GM12874 (cell line): ENCODE data around the gene ENOX1.

ENCODE experiments used
- CTCF ChIP-seq: IDR thresholded peaks from 2 replicates; pipeline ENCODE4 v1.5.1; 2011; ENCODE audit warnings: low read depth, mild to moderate bottlenecking, control low read depth, low read length, moderate library complexity; ENCODE audit not compliant: insufficient read depth

ENOX1 gene

GRCh38 chr13:43785650-43786471 is 911 bp downstream of the ENOX1 start:
- no peak for TF ChIP-seq CTCF

GRCh38 chr13:43785261-43785649 is 1.5 kb downstream of the ENOX1 start:
- no peak for TF ChIP-seq CTCF

GRCh38 chr13:43784496-43784895 is 2.3 kb downstream of the ENOX1 start:
- no peak for TF ChIP-seq CTCF

- no peak for TF ChIP-seq CTCF
Observed at GRCh38 chr13:43783820-43784219, 3.0 kb downstream of the ENOX1 start.

- TF ChIP-seq CTCF = no peak
Observed at GRCh38 chr13:43782686-43783085, 4.1 kb downstream of the ENOX1 start.

- TF ChIP-seq CTCF = no peak
Observed at GRCh38 chr13:43780666-43781065, 6.1 kb downstream of the ENOX1 start.

- no peak for TF ChIP-seq CTCF
Observed at GRCh38 chr13:43776501-43777079, 10.2 kb downstream of the ENOX1 start.
